DMS79 (cell line): Measurements from ENCODE around the gene TAOK1.

ENCODE experiments used
- DNase-seq: peaks from one replicate; lab custom pipeline; 2025; lab: John Stamatoyannopoulos, UW

TAOK1 gene

DNA sequence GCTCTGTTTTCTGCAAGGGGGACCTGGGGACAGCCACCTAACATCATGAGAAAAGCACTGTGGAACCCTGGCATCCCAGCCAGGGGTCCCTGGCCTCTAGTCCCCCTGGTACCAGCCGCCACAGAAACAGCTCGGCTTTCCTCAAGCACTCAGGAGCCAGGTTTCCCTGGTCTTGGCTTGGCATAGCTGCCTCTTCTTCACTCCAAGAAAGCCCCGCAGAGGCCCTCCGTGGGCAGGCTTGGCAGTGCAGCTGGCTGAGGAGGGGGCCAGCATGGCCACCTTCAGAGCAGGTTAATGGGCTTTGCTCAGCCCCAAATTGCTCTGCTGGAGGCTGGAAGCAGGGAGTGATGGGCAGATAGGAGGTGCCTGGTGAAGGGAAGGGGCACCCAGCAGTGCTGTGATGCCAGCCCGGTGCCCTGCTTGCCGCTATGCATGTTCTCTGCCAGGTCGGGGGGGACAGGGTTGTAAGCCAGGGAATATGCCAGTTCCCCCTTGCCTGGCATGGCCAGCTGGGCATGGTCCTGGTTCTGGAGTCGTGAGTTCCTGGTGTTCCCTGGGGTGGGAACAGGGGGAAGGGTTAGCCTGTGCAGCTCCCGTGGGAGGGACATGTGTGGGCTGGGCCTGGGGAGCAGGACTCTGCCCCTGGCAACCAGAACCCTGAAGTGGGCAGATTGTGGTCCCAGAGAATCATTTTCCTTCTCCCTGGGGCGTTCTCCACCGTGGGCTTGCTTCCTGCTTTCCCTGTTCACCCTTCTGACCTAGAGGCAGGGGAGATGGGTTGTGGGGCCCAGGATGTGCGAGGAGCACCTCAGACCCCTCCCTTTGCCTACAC is 206.0 kb downstream of the TAOK1 start:
- no peak for DNase-seq

DNA sequence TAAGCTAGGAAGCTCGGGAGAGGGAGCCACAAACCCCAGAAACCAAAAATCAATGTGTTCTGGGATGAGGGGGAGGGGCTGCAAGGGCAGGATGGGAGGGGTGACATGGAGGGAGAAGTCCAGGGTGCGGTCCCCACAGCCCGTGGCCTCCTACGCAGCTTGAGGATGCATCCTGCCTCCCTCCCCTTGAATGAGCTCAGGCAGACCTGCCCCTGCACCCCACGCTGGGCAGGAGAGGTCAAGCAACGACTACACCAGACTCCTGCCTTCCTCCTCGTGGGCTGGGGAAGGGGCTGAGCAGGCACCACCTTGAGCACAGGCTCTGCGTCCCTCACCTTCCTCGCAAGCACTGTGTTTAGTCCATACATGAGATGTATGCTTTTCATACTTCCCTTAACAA is 206.6 kb downstream of the TAOK1 start:
- DNase-seq: no peak

DNA sequence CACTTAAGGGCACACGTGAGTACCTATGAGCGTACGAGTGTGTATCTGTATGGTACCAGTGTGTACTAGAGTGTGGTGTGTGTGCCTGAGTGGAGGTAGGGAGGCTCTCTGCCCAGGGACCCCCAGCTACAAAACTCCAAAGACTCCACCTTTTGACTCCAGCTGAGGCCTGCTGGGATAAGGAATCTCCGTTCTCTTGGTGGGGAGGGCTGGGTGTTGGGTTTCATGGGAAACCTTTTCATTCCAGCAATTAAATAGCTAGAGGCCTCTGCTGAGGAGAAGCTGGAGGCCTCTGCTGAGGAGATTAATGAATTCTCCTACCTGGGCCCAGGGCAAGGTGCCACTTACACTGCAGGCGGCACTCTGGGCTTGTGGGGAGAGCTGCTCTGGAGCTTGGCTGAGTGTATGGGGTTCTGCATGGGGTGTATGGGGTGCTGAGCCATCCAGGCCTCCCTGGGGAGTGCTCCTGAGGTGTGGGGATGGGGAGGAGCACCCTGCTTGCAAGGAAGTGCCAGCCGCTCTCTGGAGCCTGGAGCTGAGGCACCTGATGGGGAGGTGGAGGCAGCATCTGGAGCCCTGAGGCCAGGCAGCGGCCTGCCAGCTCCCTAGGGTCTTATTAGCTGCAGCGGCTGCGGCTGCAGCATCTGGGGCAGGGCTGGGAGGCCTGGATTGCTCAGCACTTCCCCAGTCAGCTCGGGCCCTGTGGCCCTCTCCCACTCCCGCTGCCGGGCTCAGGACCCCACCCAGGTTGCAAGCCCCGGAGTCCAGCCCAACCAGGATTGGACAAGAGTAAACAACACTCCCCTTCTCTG is 207.4 kb downstream of the TAOK1 start:
- DNase-seq: peak; percentile 40
